ENCODE data around the gene NOVA2. TPM values are rescaled to one million over a fixed set of nuclear protein-coding genes. Genes with fewer than 3 reads are reported as not detected.

The NOVA2 gene
- polyA plus RNA-seq, 3 donors = not detected

- intact Hi-C loops (cut with micrococcal nuclease) = no loop called here
These were observed 4.0 kb downstream of the NOVA2 start for GRCh38 chr19:45969676-45970075.

DNA sequence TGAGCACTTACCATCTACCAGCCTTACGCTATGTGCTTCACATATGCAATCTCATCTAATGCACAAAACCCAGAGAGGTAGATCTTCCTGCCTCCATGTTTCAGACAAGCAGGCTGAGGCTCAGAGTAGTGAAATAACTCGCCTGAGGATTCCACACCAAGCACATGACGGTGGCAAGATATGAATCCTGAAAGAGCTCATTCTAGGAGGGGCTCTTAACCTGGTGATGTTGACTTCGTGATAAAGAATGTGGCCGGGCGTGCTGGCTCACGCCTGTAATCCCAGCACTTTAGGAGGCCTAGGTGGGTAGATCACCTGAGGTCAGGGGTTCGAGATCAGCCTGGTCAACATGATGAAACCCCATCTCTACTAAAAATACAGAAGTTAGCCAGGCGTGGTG is 5.0 kb downstream of the NOVA2 start:
- H3K4me3 ChIP-seq (replicated peaks in 1 of 3; ENCODE audit: low read depth in 2 of 3, low read length in 3 of 3) = no peak overlapping the region
- H3K4me3 Mint-ChIP-seq = peak overlapping the region in 1 of 2 donors; percentile 71
- peaks cover 19% of the 10 kb centered on the region for H3K4me1 Mint-ChIP-seq
- H3K9ac ChIP-seq (ENCODE audit: insufficient read depth, low read length, poor library complexity, severe bottlenecking) = no peak overlapping the region
- H3K4me2 ChIP-seq (replicated peaks; ENCODE audit: extremely low read depth, low read length, poor library complexity, severe bottlenecking) = no peak overlapping the region
- intact Hi-C loops (cut with micrococcal nuclease) = no loop called here
- H3K4me1 ChIP-seq (ENCODE audit: control insufficient read depth in 1 of 2, insufficient read depth in 2 of 2, low read length in 2 of 2) = peaks cover 13 to 14% of the 10 kb centered on the region in 2 donors
- H3K27me3 Mint-ChIP-seq (ENCODE audit: low read depth in 3 of 3) = peaks cover 41 to 60% (median 51%) of the 10 kb centered on the region in 3 donors
- no peak overlapping the region for H3K27ac ChIP-seq (ENCODE audit: low read depth in 1 of 2, low read length in 2 of 2)
- peaks cover 0 to 12% of the 10 kb centered on the region in 2 donors for H3K9me3 ChIP-seq (replicated peaks in 1 of 2; ENCODE audit: control insufficient read depth in 1 of 2, insufficient read depth in 1 of 2, low read length in 2 of 2)
- no peaks in the 10 kb centered on the region for H4K20me1 ChIP-seq (ENCODE audit: insufficient read depth, low read length)
- H3K27ac Mint-ChIP-seq = no peak overlapping the region
- H2AFZ ChIP-seq (ENCODE audit: insufficient read depth, low read depth, low read length, poor library complexity, severe bottlenecking) = no peak overlapping the region
- peaks cover 0 to 10% of the 10 kb centered on the region in 2 donors for H3K36me3 Mint-ChIP-seq
- TF ChIP-seq CTCF (IDR thresholded peaks at IDR 0.05) = no peak
- WGBS (ENCODE audit: insufficient coverage) = 93% methylated on average over 5 of the region's 9 CpGs
- no peaks in the 10 kb centered on the region for H3K36me3 ChIP-seq (replicated peaks in 1 of 2; ENCODE audit: control insufficient read depth in 1 of 2, insufficient read depth in 2 of 2, low read length in 2 of 2)
- H3K27me3 ChIP-seq (ENCODE audit: control insufficient read depth in 2 of 2, insufficient read depth in 2 of 2, low read length in 2 of 2) = peaks cover 26 to 37% of the 10 kb centered on the region in 2 donors
- peaks cover 2 to 14% (median 11%) of the 10 kb centered on the region in 7 donors for H3K9me3 Mint-ChIP-seq
- H3K79me2 ChIP-seq (ENCODE audit: insufficient read depth, low read length) = no peaks in the 10 kb centered on the region
- no peak for DNase-seq

More at GRCh38 chr19:45969676-45970075, 4.0 kb downstream of the NOVA2 start:
- Mint-ChIP-seq H3K9me3 (peaks cover 2 to 21% (median 15%) of the 10 kb centered on the region in 7 donors), H3K36me3 (peaks cover 0 to 13% of the 10 kb centered on the region in 2 donors), H3K4me1 (peaks cover 20% of the 10 kb centered on the region), H3K27me3 (ENCODE audit: low read depth in 3 of 3) (peaks cover 49 to 70% (median 58%) of the 10 kb centered on the region in 3 donors), H3K4me3 (peak overlapping the region in 1 of 2 donors; percentile 13), H3K27ac (peak overlapping the region in 1 of 7 donors; percentile 40)
- H3K36me3 ChIP-seq (replicated peaks in 1 of 2; ENCODE audit: control insufficient read depth in 1 of 2, insufficient read depth in 2 of 2, low read length in 2 of 2) = no peaks in the 10 kb centered on the region
- H3K9ac ChIP-seq (ENCODE audit: insufficient read depth, low read length, poor library complexity, severe bottlenecking) = no peak overlapping the region
- WGBS (ENCODE audit: insufficient coverage) = 43% methylated on average over 3 of the region's 5 CpGs
- H3K4me3 ChIP-seq (replicated peaks in 1 of 3; ENCODE audit: low read depth in 2 of 3, low read length in 3 of 3) = no peak overlapping the region
- peaks cover 3 to 16% of the 10 kb centered on the region in 2 donors for H3K9me3 ChIP-seq (replicated peaks in 1 of 2; ENCODE audit: control insufficient read depth in 1 of 2, insufficient read depth in 1 of 2, low read length in 2 of 2)
- DNase-seq = no peak
- TF ChIP-seq CTCF (IDR thresholded peaks at IDR 0.05) = no peak
- no peaks in the 10 kb centered on the region for H3K79me2 ChIP-seq (ENCODE audit: insufficient read depth, low read length)
- no peak overlapping the region for H3K27ac ChIP-seq (ENCODE audit: low read depth in 1 of 2, low read length in 2 of 2)
- peaks cover 13 to 14% of the 10 kb centered on the region in 2 donors for H3K4me1 ChIP-seq (ENCODE audit: control insufficient read depth in 1 of 2, insufficient read depth in 2 of 2, low read length in 2 of 2)
- peaks cover 35 to 47% of the 10 kb centered on the region in 2 donors for H3K27me3 ChIP-seq (ENCODE audit: control insufficient read depth in 2 of 2, insufficient read depth in 2 of 2, low read length in 2 of 2)
- H2AFZ ChIP-seq (ENCODE audit: insufficient read depth, low read depth, low read length, poor library complexity, severe bottlenecking) = no peak overlapping the region
- H4K20me1 ChIP-seq (ENCODE audit: insufficient read depth, low read length) = no peaks in the 10 kb centered on the region
- H3K4me2 ChIP-seq (replicated peaks; ENCODE audit: extremely low read depth, low read length, poor library complexity, severe bottlenecking) = no peak overlapping the region

Measured in CD14-positive monocyte (primary cell).